Duodenal mucosa (tissue), 2 donors: ENCODE data around the gene DOCK4.

Experiments used
- H3K27ac ChIP-seq: one replicate; pipeline ENCODE4 v1.7.0; 2013; ENCODE audit warnings: low read depth, low read length
- H3K27me3 ChIP-seq, 2 donors: one replicate each; pipeline ENCODE4 v1.7.0; 2013; ENCODE audit warnings: low read length in 2 of 2, control low read depth in 1 of 2; ENCODE audit not compliant: insufficient read depth in 2 of 2, control insufficient read depth in 1 of 2
- H3K36me3 ChIP-seq, 2 donors: one replicate each; pipeline ENCODE4 v1.7.0; 2013; ENCODE audit warnings: low read length in 2 of 2, control low read depth in 1 of 2; ENCODE audit not compliant: insufficient read depth in 2 of 2, control insufficient read depth in 1 of 2
- H3K4me1 ChIP-seq, 2 donors: one replicate each; pipeline ENCODE4 v1.7.0; 2013; ENCODE audit warnings: low read length in 2 of 2, control low read depth in 1 of 2; ENCODE audit not compliant: insufficient read depth in 2 of 2, control insufficient read depth in 1 of 2
- H3K4me3 ChIP-seq, 2 donors: one replicate each; pipeline ENCODE4 v1.7.0; 2013; ENCODE audit warnings: low read length in 2 of 2, low read depth in 1 of 2
- H3K9ac ChIP-seq, 2 donors: one replicate each; pipeline ENCODE4 v1.7.0; 2013; ENCODE audit warnings: low read length in 2 of 2, low read depth in 1 of 2
- H3K9me3 ChIP-seq, 2 donors: one replicate each; pipeline ENCODE4 v1.7.0; 2013; ENCODE audit warnings: low read length in 2 of 2, control low read depth in 1 of 2; ENCODE audit not compliant: control insufficient read depth in 1 of 2

Gene DOCK4

GRCh38 chr7:112162784-112163506 is 43.3 kb downstream of the DOCK4 start:
- Histone ChIP-seq H3K9me3 (no peaks in the 10 kb centered on the region), H3K4me1 (peaks cover 0 to 6% of the 10 kb centered on the region in 2 donors), H3K9ac (no peak overlapping the region), H3K36me3 (no peaks in the 10 kb centered on the region), H3K27me3 (no peaks in the 10 kb centered on the region), H3K27ac (no peak overlapping the region), H3K4me3 (no peak overlapping the region)

DNA sequence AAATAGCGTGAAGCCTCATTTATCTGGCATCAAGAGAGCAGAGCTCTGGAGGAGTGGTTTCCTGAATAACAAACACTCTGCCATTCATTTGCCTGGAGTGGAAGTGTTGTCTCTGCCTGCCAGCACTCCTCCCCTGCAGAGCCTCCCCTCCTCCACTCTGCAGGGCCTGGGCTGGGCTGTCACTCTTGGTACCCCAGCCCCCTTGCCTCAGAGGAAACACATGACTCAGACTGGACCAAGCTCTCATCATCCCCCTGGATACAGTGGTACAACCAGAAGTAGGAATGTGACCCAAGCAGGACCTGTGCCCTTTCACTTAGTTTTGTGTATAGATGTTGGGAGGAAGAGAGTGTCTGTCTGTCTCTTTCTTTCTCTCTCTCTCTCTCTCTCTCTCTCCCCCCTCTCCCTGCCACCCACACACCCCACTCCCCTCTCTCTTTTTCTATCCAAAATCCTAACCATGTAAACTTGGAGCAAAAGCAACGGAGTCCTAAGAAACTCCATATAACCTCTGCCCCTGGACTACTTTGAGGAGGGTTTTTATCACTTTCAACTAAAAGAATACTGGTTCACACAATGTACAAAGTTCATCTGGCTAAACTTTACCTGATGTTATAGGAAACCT is 43.9 kb downstream of the DOCK4 start:
- H3K4me3 ChIP-seq = no peak overlapping the region
- peaks cover 0 to 6% of the 10 kb centered on the region in 2 donors for H3K4me1 ChIP-seq
- no peak overlapping the region for H3K27ac ChIP-seq
- H3K9ac ChIP-seq = no peak overlapping the region
- no peaks in the 10 kb centered on the region for H3K36me3 ChIP-seq
- H3K9me3 ChIP-seq = no peaks in the 10 kb centered on the region
- no peaks in the 10 kb centered on the region for H3K27me3 ChIP-seq

- Histone ChIP-seq H3K9ac (no peak overlapping the region), H3K27ac (no peak overlapping the region), H3K4me3 (no peak overlapping the region), H3K27me3 (no peaks in the 10 kb centered on the region), H3K4me1 (peaks cover 0 to 6% of the 10 kb centered on the region in 2 donors), H3K9me3 (no peaks in the 10 kb centered on the region), H3K36me3 (no peaks in the 10 kb centered on the region)
These were observed 44.7 kb downstream of the DOCK4 start for GRCh38 chr7:112161253-112162141.

GRCh38 chr7:112160771-112161150 is 45.4 kb downstream of the DOCK4 start:
- H3K27ac ChIP-seq = no peak overlapping the region
- H3K36me3 ChIP-seq = no peaks in the 10 kb centered on the region
- H3K4me3 ChIP-seq = no peak overlapping the region
- H3K9ac ChIP-seq = no peak overlapping the region
- no peaks in the 10 kb centered on the region for H3K27me3 ChIP-seq
- H3K4me1 ChIP-seq = peaks cover 0 to 6% of the 10 kb centered on the region in 2 donors
- H3K9me3 ChIP-seq = no peaks in the 10 kb centered on the region

DNA sequence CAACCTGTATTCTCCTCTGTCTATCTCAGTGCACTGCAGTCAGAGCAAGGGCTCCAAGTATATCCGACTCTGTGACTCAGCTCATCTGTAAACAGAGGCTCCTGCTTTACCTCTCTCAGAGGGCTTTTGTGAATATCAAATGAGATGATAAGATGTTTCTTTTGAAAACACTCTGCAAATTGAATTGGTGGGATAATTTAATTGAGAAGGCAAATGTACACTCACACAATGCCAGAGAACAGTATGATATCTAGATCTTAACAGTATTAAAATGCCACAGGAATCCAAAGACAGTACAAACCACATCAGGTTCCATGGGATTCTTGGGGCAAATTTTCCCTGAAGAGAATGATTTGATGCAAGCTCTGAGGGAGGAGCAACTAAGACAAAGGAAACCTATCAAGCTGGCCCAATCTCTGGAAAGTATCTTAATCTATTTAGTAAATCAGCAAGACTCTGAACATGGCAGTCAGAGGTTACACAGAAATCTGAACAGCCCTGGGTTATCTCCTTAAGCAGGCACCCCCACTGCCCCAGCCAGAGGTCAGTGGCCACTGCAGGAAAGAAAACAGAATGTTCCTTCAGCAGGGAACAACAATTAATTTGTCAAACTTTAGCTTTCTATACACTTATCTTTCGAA is 45.9 kb downstream of the DOCK4 start:
- Histone ChIP-seq H3K9me3 (no peaks in the 10 kb centered on the region), H3K9ac (no peak overlapping the region), H3K27me3 (no peaks in the 10 kb centered on the region), H3K36me3 (no peaks in the 10 kb centered on the region), H3K27ac (no peak overlapping the region), H3K4me1 (peaks cover 0 to 6% of the 10 kb centered on the region in 2 donors), H3K4me3 (no peak overlapping the region)

- Histone ChIP-seq H3K27me3 (no peaks in the 10 kb centered on the region), H3K27ac (no peak overlapping the region), H3K9me3 (no peaks in the 10 kb centered on the region), H3K36me3 (no peaks in the 10 kb centered on the region), H3K4me1 (peaks cover 0 to 6% of the 10 kb centered on the region in 2 donors), H3K9ac (no peak overlapping the region), H3K4me3 (no peak overlapping the region)
These were observed 46.8 kb downstream of the DOCK4 start for GRCh38 chr7:112159351-112159750.

- no peak overlapping the region for H3K27ac ChIP-seq
- H3K36me3 ChIP-seq = no peaks in the 10 kb centered on the region
- H3K9ac ChIP-seq = no peak overlapping the region
- no peaks in the 10 kb centered on the region for H3K4me1 ChIP-seq
- H3K27me3 ChIP-seq = no peaks in the 10 kb centered on the region
- no peak overlapping the region for H3K4me3 ChIP-seq
- no peaks in the 10 kb centered on the region for H3K9me3 ChIP-seq
These were observed 49.1 kb downstream of the DOCK4 start for GRCh38 chr7:112157072-112157471.

GRCh38 chr7:112156412-112156811 is 49.8 kb downstream of the DOCK4 start:
- no peaks in the 10 kb centered on the region for H3K36me3 ChIP-seq
- H3K9ac ChIP-seq = no peak overlapping the region
- no peaks in the 10 kb centered on the region for H3K4me1 ChIP-seq
- H3K27ac ChIP-seq = no peak overlapping the region
- H3K27me3 ChIP-seq = no peaks in the 10 kb centered on the region
- H3K4me3 ChIP-seq = no peak overlapping the region
- H3K9me3 ChIP-seq = no peaks in the 10 kb centered on the region

DNA sequence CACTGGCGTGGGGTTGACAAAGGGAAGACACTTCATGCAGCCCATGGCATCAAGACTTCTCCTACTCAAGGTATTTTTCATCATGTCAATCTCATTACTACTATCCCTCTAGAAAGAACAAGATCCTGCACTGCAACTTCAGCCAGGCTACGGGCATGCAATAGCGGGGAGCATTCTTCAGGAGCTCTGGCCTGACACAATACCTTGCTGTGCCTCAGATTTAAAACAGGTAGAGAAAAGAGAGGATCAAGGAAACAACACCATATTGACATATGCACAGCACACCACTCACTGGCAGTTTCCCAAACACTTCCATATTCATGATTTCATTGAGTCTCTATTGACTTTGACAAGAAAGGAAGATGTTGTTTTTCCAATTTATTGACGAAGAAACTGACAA is 51.5 kb downstream of the DOCK4 start:
- H3K4me1 ChIP-seq = no peaks in the 10 kb centered on the region
- no peaks in the 10 kb centered on the region for H3K36me3 ChIP-seq
- H3K9me3 ChIP-seq = no peaks in the 10 kb centered on the region
- H3K9ac ChIP-seq = no peak overlapping the region
- H3K27me3 ChIP-seq = no peaks in the 10 kb centered on the region
- no peak overlapping the region for H3K4me3 ChIP-seq
- no peak overlapping the region for H3K27ac ChIP-seq

- Histone ChIP-seq H3K27ac (no peak overlapping the region), H3K4me3 (no peak overlapping the region), H3K9me3 (no peaks in the 10 kb centered on the region), H3K27me3 (no peaks in the 10 kb centered on the region), H3K4me1 (no peaks in the 10 kb centered on the region), H3K36me3 (no peaks in the 10 kb centered on the region), H3K9ac (no peak overlapping the region)
These were observed 54.0 kb downstream of the DOCK4 start for GRCh38 chr7:112152186-112152585.
